Measurements from ENCODE around the gene GCM1.

GRCh38 chr6:53090576-53090975 is 58.1 kb downstream of the GCM1 start:
- TF ChIP-seq CTCF (conservative IDR thresholded peaks at IDR 0.05; ENCODE audit: low read length) (no peak), EZH2phosphoT487 (IDR thresholded peaks at IDR 0.05; ENCODE audit: borderline replicate concordance) (no peak)

Measured in Loucy (cell line).